MM.1S (cell line): ENCODE measurements around the gene MSX2.

Source experiments
- DNase-seq: peaks from one replicate; pipeline ENCODE4 v3.0.0-alpha.2; 2015
- H2AFZ ChIP-seq: fragments of 300-600 bp; sonication (generic); 2 replicates; pipeline ENCODE4 v1.6.0; 2016; ENCODE audit warnings: antibody characterized with exemption, low read length
- H3F3A ChIP-seq: fragments of 300-600 bp; sonication (generic); 2 replicates; pipeline ENCODE4 v1.6.1; 2016; ENCODE audit warnings: mild to moderate bottlenecking, antibody characterized with exemption, low read length, moderate library complexity, mixed read lengths; ENCODE audit not compliant: insufficient read depth
- H3K27ac ChIP-seq: fragments of 300-600 bp; sonication (generic); 2 replicates; pipeline ENCODE4 v1.5.1; 2016; ENCODE audit warnings: mild to moderate bottlenecking, low read length
- H3K27me3 ChIP-seq: fragments of 300-600 bp; sonication (generic); replicated peaks from 2 replicates; pipeline ENCODE4 v1.6.0; 2016; ENCODE audit warnings: low read length; ENCODE audit not compliant: insufficient read depth
- H3K36me3 ChIP-seq: fragments of 300-600 bp; sonication (generic); replicated peaks from 2 replicates; pipeline ENCODE4 v1.6.1; 2016; ENCODE audit warnings: mild to moderate bottlenecking, low read length, mixed read lengths; ENCODE audit not compliant: insufficient read depth
- H3K4me1 ChIP-seq: fragments of 300-600 bp; sonication (generic); 2 replicates; pipeline ENCODE4 v1.6.1; 2016; ENCODE audit warnings: low read length, mixed read lengths
- H3K4me2 ChIP-seq: fragments of 300-600 bp; sonication (generic); 2 replicates; pipeline ENCODE4 v1.6.0; 2016; ENCODE audit warnings: low read depth, low read length
- H3K4me3 ChIP-seq: fragments of 300-600 bp; sonication (generic); 2 replicates; pipeline ENCODE4 v1.5.1; 2016; ENCODE audit warnings: low read length, mixed read lengths
- H3K79me2 ChIP-seq: fragments of 300-600 bp; sonication (generic); 2 replicates; pipeline ENCODE4 v1.6.1; 2016; ENCODE audit warnings: mixed run types, low read length, mixed read lengths
- H3K9ac ChIP-seq: fragments of 300-600 bp; sonication (generic); 2 replicates; pipeline ENCODE4 v1.6.1; 2016; ENCODE audit warnings: low read length, mixed read lengths
- H3K9me2 ChIP-seq: fragments of 300-600 bp; sonication (generic); replicated peaks from 2 replicates; pipeline ENCODE4 v1.6.1; 2016; ENCODE audit warnings: mild to moderate bottlenecking, low read length, mixed read lengths; ENCODE audit not compliant: insufficient read depth
- H3K9me3 ChIP-seq: fragments of 300-600 bp; sonication (generic); replicated peaks from 2 replicates; pipeline ENCODE4 v1.6.1; 2016; ENCODE audit warnings: mild to moderate bottlenecking, low read length, mixed read lengths; ENCODE audit not compliant: insufficient read depth
- H4K20me1 ChIP-seq: fragments of 300-600 bp; sonication (generic); 2 replicates; pipeline ENCODE4 v1.6.1; 2016; ENCODE audit warnings: mild to moderate bottlenecking, low read length, moderate library complexity, mixed read lengths; ENCODE audit not compliant: insufficient read depth
- CTCF ChIP-seq: fragments of 300-600 bp; sonication (generic); IDR thresholded peaks from 2 replicates; pipeline ENCODE4 v1.5.1; 2016; ENCODE audit warnings: antibody characterized with exemption, low read length, mixed read lengths
- EZH2 ChIP-seq: fragments of 300-600 bp; sonication (generic); optimal IDR thresholded peaks from 2 replicates; pipeline ENCODE3; 2017; ENCODE audit warnings: low read depth, mild to moderate bottlenecking, antibody characterized with exemption, low read length, mixed read lengths
- EZH2phosphoT487 ChIP-seq: fragments of 300-600 bp; sonication (generic); IDR thresholded peaks from 2 replicates; pipeline ENCODE4 v1.6.1; 2018; ENCODE audit warnings: antibody characterized with exemption, low read length

The MSX2 gene

DNA sequence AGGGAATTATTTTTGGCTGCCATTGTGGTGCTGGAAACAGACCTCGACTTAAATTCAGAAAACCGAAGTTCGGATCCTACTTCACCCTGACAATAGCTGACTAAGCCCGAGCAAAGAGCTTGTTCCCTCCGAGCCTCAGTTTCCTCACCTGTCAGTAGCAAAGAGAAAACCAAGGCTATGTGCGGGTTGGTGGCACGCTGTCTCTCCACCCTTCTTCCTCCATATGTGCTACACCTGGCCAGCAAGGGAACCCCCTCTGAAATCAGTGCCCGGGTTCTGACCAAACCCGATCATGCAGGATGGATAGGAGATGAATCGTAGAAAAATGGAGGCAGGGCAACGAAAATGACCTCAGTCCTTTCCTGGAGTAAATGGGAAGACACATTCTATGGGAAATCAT, 16.7 kb upstream of the MSX2 start:
- Histone ChIP-seq H3K79me2 (no peaks in the 10 kb centered on the region), H3K9ac (no peak overlapping the region), H3K27me3 (no peaks in the 10 kb centered on the region; the same call in 1 of the 2 replicates), H3K4me1 (no peaks in the 10 kb centered on the region), H3K9me3 (no peaks in the 10 kb centered on the region), H3K9me2 (no peaks in the 10 kb centered on the region), H3K27ac (no peak overlapping the region), H3K36me3 (no peaks in the 10 kb centered on the region), H3K4me2 (no peak overlapping the region), H3F3A (no peaks in the 10 kb centered on the region), H4K20me1 (no peaks in the 10 kb centered on the region), H2AFZ (no peak overlapping the region), H3K4me3 (no peak overlapping the region)
- no peak for DNase-seq
- TF ChIP-seq EZH2: no peak
- no peak for TF ChIP-seq EZH2phosphoT487
- TF ChIP-seq CTCF: no peak

DNA sequence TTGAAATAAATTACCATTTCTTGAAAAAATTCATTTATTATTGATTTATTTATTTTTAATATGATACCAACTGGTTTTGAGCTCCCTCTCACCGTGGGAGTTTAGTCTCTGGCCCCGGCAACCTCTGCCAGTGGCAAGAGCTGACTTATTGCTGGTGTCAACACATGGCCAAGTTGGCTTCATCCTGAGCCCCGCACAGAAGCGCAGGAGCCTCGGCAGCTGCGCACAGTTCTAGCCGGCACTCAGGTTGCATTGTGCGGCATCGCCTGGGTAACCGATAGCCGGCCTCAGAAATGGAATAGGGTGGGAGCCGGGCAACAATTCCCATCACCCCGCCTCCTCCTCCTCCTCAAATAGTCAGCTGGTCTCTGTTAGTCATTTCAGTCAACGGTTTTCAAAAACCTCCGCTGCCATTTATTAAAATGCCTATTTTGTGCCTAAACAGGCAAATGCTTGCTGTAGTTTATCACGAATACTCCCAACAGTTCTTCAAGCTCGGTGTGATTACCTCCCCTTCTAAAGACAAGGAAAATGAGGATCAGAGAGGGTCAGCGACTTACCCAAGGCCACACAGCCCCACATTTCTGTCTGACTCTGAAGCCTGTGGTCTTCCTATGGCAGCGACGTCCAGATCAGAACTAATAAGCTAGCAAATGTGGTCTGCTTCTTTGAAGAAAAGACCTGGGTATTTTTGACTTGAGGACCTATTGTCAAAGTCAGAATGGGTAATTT, 15.7 kb upstream of the MSX2 start:
- Histone ChIP-seq H3K27me3 (no peaks in the 10 kb centered on the region; the same call in 1 of the 2 replicates), H3K4me3 (no peak overlapping the region), H3K4me2 (no peak overlapping the region), H3K9me3 (no peaks in the 10 kb centered on the region), H3K9me2 (no peaks in the 10 kb centered on the region), H3F3A (no peaks in the 10 kb centered on the region), H3K4me1 (no peaks in the 10 kb centered on the region), H4K20me1 (no peaks in the 10 kb centered on the region), H3K27ac (no peak overlapping the region), H3K79me2 (no peaks in the 10 kb centered on the region), H3K36me3 (no peaks in the 10 kb centered on the region), H2AFZ (no peak overlapping the region), H3K9ac (no peak overlapping the region)
- no peak for TF ChIP-seq EZH2
- TF ChIP-seq EZH2phosphoT487: no peak
- no peak for TF ChIP-seq CTCF
- no peak for DNase-seq

- no peak overlapping the region for H2AFZ ChIP-seq
- no peak for TF ChIP-seq CTCF
- no peak for TF ChIP-seq EZH2
- TF ChIP-seq EZH2phosphoT487: no peak
- no peak overlapping the region for H3K9ac ChIP-seq
- H3K79me2 ChIP-seq: no peaks in the 10 kb centered on the region
- H3K36me3 ChIP-seq: no peaks in the 10 kb centered on the region
- H3F3A ChIP-seq: no peaks in the 10 kb centered on the region
- no peaks in the 10 kb centered on the region for H3K9me3 ChIP-seq
- H3K27me3 ChIP-seq: no peaks in the 10 kb centered on the region
- no peak overlapping the region for H3K4me2 ChIP-seq
- DNase-seq: no peak
- no peaks in the 10 kb centered on the region for H3K9me2 ChIP-seq
- no peaks in the 10 kb centered on the region for H3K4me1 ChIP-seq
- H4K20me1 ChIP-seq: no peaks in the 10 kb centered on the region
- no peak overlapping the region for H3K27ac ChIP-seq
- H3K4me3 ChIP-seq: no peak overlapping the region
These were observed 9.6 kb upstream of the MSX2 start for GRCh38 chr5:174714751-174715150.
